Measurements from ENCODE around the gene GPD1L. TPM values are rescaled to one million over a fixed set of nuclear protein-coding genes. Genes with fewer than 3 reads are reported as not detected.

Gene GPD1L
- total RNA-seq, 1 donor from 2014 or later: 11.2 TPM

GRCh38 chr3:32202496-32202895 is 96.1 kb downstream of the GPD1L start:
- H3K36me3 ChIP-seq (ENCODE audit: insufficient read depth, low read length): no peaks in the 10 kb centered on the region
- no peaks in the 10 kb centered on the region for H3K9me3 ChIP-seq (ENCODE audit: insufficient read depth, low read depth, low read length)
- no peak overlapping the region for H3K4me2 ChIP-seq (ENCODE audit: low read length)
- TF ChIP-seq CTCF (IDR thresholded peaks at IDR 0.05; ENCODE audit: insufficient read depth, low read depth, low read length): no peak
- no peak for TF ChIP-seq EZH2 (IDR thresholded peaks at IDR 0.05; ENCODE audit: insufficient read depth, low read length)
- FAIRE-seq (no peak), DNase-seq (ENCODE audit: low read depth) (no peak)
- H3K36me3 Mint-ChIP-seq (ENCODE audit: low read depth, unreplicated experiment): peaks cover 2% of the 10 kb centered on the region
- no peak overlapping the region for H3K27ac ChIP-seq (ENCODE audit: low read depth, low read length)
- no peak overlapping the region for H3K27ac Mint-ChIP-seq (ENCODE audit: unreplicated experiment)
- peaks cover 24% of the 10 kb centered on the region for H3K27me3 Mint-ChIP-seq (ENCODE audit: low read depth, unreplicated experiment)
- H3K4me1 ChIP-seq (ENCODE audit: insufficient read depth, low read length): no peaks in the 10 kb centered on the region
- H3K9me3 Mint-ChIP-seq (ENCODE audit: unreplicated experiment): no peaks in the 10 kb centered on the region
- no peak overlapping the region for H2AFZ ChIP-seq (ENCODE audit: low read depth, low read length)
- H4K20me1 ChIP-seq (ENCODE audit: insufficient read depth, low read length): no peaks in the 10 kb centered on the region
- H3K4me3 Mint-ChIP-seq (ENCODE audit: unreplicated experiment): no peak overlapping the region
- no peaks in the 10 kb centered on the region for H3K79me2 ChIP-seq (ENCODE audit: insufficient read depth, low read length)
- peaks cover 3% of the 10 kb centered on the region for H3K4me1 Mint-ChIP-seq (ENCODE audit: low read depth, unreplicated experiment)
- H3K9ac ChIP-seq (ENCODE audit: low read length): no peak overlapping the region
- H3K27me3 ChIP-seq (ENCODE audit: insufficient read depth, low read length): peaks cover 4% of the 10 kb centered on the region
- no peak overlapping the region for H3K4me3 ChIP-seq (ENCODE audit: insufficient read depth, low read depth, low read length)

GRCh38 chr3:32203854-32204253 is 97.4 kb downstream of the GPD1L start:
- no peak overlapping the region for H3K4me3 ChIP-seq (ENCODE audit: insufficient read depth, low read depth, low read length)
- DNase-seq (ENCODE audit: low read depth) (peak; percentile 53), FAIRE-seq (no peak)
- H3K4me2 ChIP-seq (ENCODE audit: low read length): no peak overlapping the region
- H3K27me3 Mint-ChIP-seq (ENCODE audit: low read depth, unreplicated experiment): peaks cover 17% of the 10 kb centered on the region
- no peaks in the 10 kb centered on the region for H4K20me1 ChIP-seq (ENCODE audit: insufficient read depth, low read length)
- no peaks in the 10 kb centered on the region for H3K9me3 ChIP-seq (ENCODE audit: insufficient read depth, low read depth, low read length)
- H3K27me3 ChIP-seq (ENCODE audit: insufficient read depth, low read length): peaks cover 6% of the 10 kb centered on the region
- H3K9ac ChIP-seq (ENCODE audit: low read length): no peak overlapping the region
- no peak overlapping the region for H3K4me3 Mint-ChIP-seq (ENCODE audit: unreplicated experiment)
- no peak overlapping the region for H3K27ac ChIP-seq (ENCODE audit: low read depth, low read length)
- no peaks in the 10 kb centered on the region for H3K79me2 ChIP-seq (ENCODE audit: insufficient read depth, low read length)
- H3K4me1 ChIP-seq (ENCODE audit: insufficient read depth, low read length): no peaks in the 10 kb centered on the region
- H3K36me3 ChIP-seq (ENCODE audit: insufficient read depth, low read length): no peaks in the 10 kb centered on the region
- no peaks in the 10 kb centered on the region for H3K9me3 Mint-ChIP-seq (ENCODE audit: unreplicated experiment)
- H3K27ac Mint-ChIP-seq (ENCODE audit: unreplicated experiment): no peak overlapping the region
- peaks cover 3% of the 10 kb centered on the region for H3K4me1 Mint-ChIP-seq (ENCODE audit: low read depth, unreplicated experiment)
- TF ChIP-seq CTCF (IDR thresholded peaks at IDR 0.05; ENCODE audit: insufficient read depth, low read depth, low read length) (no peak), EZH2 (IDR thresholded peaks at IDR 0.05; ENCODE audit: insufficient read depth, low read length) (no peak)
- peaks cover 2% of the 10 kb centered on the region for H3K36me3 Mint-ChIP-seq (ENCODE audit: low read depth, unreplicated experiment)
- H2AFZ ChIP-seq (ENCODE audit: low read depth, low read length): no peak overlapping the region

- H2AFZ ChIP-seq (ENCODE audit: low read depth, low read length): no peak overlapping the region
- Mint-ChIP-seq H3K9me3 (ENCODE audit: unreplicated experiment) (no peaks in the 10 kb centered on the region), H3K27me3 (ENCODE audit: low read depth, unreplicated experiment) (no peaks in the 10 kb centered on the region), H3K36me3 (ENCODE audit: low read depth, unreplicated experiment) (no peaks in the 10 kb centered on the region), H3K4me3 (ENCODE audit: unreplicated experiment) (no peak overlapping the region), H3K4me1 (ENCODE audit: low read depth, unreplicated experiment) (peaks cover 3% of the 10 kb centered on the region), H3K27ac (ENCODE audit: unreplicated experiment) (no peak overlapping the region)
- H3K79me2 ChIP-seq (ENCODE audit: insufficient read depth, low read length): no peaks in the 10 kb centered on the region
- no peak for DNase-seq (ENCODE audit: low read depth)
- no peak overlapping the region for H3K9ac ChIP-seq (ENCODE audit: low read length)
- no peaks in the 10 kb centered on the region for H3K36me3 ChIP-seq (ENCODE audit: insufficient read depth, low read length)
- no peak for FAIRE-seq
- no peak overlapping the region for H3K27ac ChIP-seq (ENCODE audit: low read depth, low read length)
- no peaks in the 10 kb centered on the region for H4K20me1 ChIP-seq (ENCODE audit: insufficient read depth, low read length)
- H3K9me3 ChIP-seq (ENCODE audit: insufficient read depth, low read depth, low read length): no peaks in the 10 kb centered on the region
- no peak overlapping the region for H3K4me2 ChIP-seq (ENCODE audit: low read length)
- H3K4me1 ChIP-seq (ENCODE audit: insufficient read depth, low read length): no peaks in the 10 kb centered on the region
- no peak for TF ChIP-seq EZH2 (IDR thresholded peaks at IDR 0.05; ENCODE audit: insufficient read depth, low read length)
- TF ChIP-seq CTCF (IDR thresholded peaks at IDR 0.05; ENCODE audit: insufficient read depth, low read depth, low read length): no peak
- peaks cover 6% of the 10 kb centered on the region for H3K27me3 ChIP-seq (ENCODE audit: insufficient read depth, low read length)
- no peak overlapping the region for H3K4me3 ChIP-seq (ENCODE audit: insufficient read depth, low read depth, low read length)
These were observed 102.0 kb downstream of the GPD1L start for GRCh38 chr3:32208447-32208846.

Data from astrocyte (in vitro differentiated cells and primary cell).